ENCODE measurements around the gene TEX28.

TEX28 gene

GRCh38 chrX:154328646-154329045 lies 33.7 kb upstream of the TEX28 start:
- no peak overlapping the region for H3K4me2 ChIP-seq (ENCODE audit: low read length)
- TF ChIP-seq EZH2phosphoT487 (IDR thresholded peaks at IDR 0.05; ENCODE audit: low read depth) = no peak
- TF ChIP-seq, protein P1, sequence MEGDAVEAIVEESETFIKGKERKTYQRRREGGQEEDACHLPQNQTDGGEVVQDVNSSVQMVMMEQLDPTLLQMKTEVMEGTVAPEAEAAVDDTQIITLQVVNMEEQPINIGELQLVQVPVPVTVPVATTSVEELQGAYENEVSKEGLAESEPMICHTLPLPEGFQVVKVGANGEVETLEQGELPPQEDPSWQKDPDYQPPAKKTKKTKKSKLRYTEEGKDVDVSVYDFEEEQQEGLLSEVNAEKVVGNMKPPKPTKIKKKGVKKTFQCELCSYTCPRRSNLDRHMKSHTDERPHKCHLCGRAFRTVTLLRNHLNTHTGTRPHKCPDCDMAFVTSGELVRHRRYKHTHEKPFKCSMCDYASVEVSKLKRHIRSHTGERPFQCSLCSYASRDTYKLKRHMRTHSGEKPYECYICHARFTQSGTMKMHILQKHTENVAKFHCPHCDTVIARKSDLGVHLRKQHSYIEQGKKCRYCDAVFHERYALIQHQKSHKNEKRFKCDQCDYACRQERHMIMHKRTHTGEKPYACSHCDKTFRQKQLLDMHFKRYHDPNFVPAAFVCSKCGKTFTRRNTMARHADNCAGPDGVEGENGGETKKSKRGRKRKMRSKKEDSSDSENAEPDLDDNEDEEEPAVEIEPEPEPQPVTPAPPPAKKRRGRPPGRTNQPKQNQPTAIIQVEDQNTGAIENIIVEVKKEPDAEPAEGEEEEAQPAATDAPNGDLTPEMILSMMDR (IDR thresholded peaks at IDR 0.05; ENCODE audit: low read depth, low read length) = no peak
- H3K4me1 ChIP-seq (ENCODE audit: low read length) = peaks cover 6% of the 10 kb centered on the region
- no peak overlapping the region for H3K4me3 ChIP-seq (ENCODE audit: low read length)
- H3K9me3 ChIP-seq (ENCODE audit: insufficient read depth, low read length) = no peaks in the 10 kb centered on the region
- peaks cover 19% of the 10 kb centered on the region for H3K27me3 ChIP-seq (ENCODE audit: low read depth, low read length)
- H3K36me3 ChIP-seq (replicated peaks; ENCODE audit: low read depth, low read length) = no peaks in the 10 kb centered on the region
- H3K79me2 ChIP-seq (ENCODE audit: low read length) = no peaks in the 10 kb centered on the region
- no peak overlapping the region for H3K9ac ChIP-seq (ENCODE audit: low read length)
- no peak overlapping the region for H3K27ac ChIP-seq (ENCODE audit: low read length)
- no peaks in the 10 kb centered on the region for H4K20me1 ChIP-seq (ENCODE audit: insufficient read depth, low read length)
- no peak overlapping the region for H2AFZ ChIP-seq (ENCODE audit: low read depth, low read length)

GRCh38 chrX:154327038-154327820 lies 32.3 kb upstream of the TEX28 start:
- Histone ChIP-seq H3K4me1 (ENCODE audit: low read length) (no peaks in the 10 kb centered on the region), H4K20me1 (ENCODE audit: insufficient read depth, low read length) (no peaks in the 10 kb centered on the region), H2AFZ (ENCODE audit: low read depth, low read length) (no peak overlapping the region), H3K9ac (ENCODE audit: low read length) (no peak overlapping the region), H3K4me2 (ENCODE audit: low read length) (no peak overlapping the region), H3K9me3 (ENCODE audit: insufficient read depth, low read length) (no peaks in the 10 kb centered on the region), H3K4me3 (ENCODE audit: low read length) (no peak overlapping the region), H3K27ac (ENCODE audit: low read length) (no peak overlapping the region), H3K36me3 (replicated peaks; ENCODE audit: low read depth, low read length) (no peaks in the 10 kb centered on the region), H3K27me3 (ENCODE audit: low read depth, low read length) (peaks cover 31% of the 10 kb centered on the region), H3K79me2 (ENCODE audit: low read length) (no peaks in the 10 kb centered on the region)
- TF ChIP-seq EZH2phosphoT487 (IDR thresholded peaks at IDR 0.05; ENCODE audit: low read depth) = no peak
- TF ChIP-seq, protein P1 (IDR thresholded peaks at IDR 0.05; ENCODE audit: low read depth, low read length) = no peak

DNA sequence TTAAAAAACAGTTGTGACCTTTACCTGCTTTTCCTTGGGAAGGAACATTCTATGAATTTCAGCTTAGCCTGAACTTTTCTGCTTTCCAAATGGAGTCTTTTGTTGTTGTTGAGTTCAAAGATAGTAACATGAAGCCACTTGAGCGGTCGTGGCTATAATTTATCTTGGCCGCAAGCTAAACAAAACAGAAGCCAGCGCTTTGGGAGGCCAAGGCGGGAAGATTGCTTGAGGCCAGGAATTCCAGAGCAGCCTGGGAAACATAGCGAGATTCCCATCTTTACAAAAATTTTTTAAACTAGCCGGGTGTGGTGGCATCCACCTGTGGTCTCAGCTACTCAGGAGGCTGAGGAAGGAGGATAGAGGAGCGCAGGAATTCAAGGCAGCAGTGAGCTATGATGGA lies 30.6 kb upstream of the TEX28 start:
- no peak overlapping the region for H3K27ac ChIP-seq (ENCODE audit: low read length)
- no peak for TF ChIP-seq EZH2phosphoT487 (IDR thresholded peaks at IDR 0.05; ENCODE audit: low read depth)
- TF ChIP-seq, protein P1 (IDR thresholded peaks at IDR 0.05; ENCODE audit: low read depth, low read length) = no peak
- H4K20me1 ChIP-seq (ENCODE audit: insufficient read depth, low read length) = no peaks in the 10 kb centered on the region
- H3K9ac ChIP-seq (ENCODE audit: low read length) = no peak overlapping the region
- peaks cover 35% of the 10 kb centered on the region for H3K27me3 ChIP-seq (ENCODE audit: low read depth, low read length)
- H3K36me3 ChIP-seq (replicated peaks; ENCODE audit: low read depth, low read length) = no peaks in the 10 kb centered on the region
- H3K4me1 ChIP-seq (ENCODE audit: low read length) = peaks cover 14% of the 10 kb centered on the region
- no peak overlapping the region for H3K4me3 ChIP-seq (ENCODE audit: low read length)
- H3K4me2 ChIP-seq (ENCODE audit: low read length) = no peak overlapping the region
- no peaks in the 10 kb centered on the region for H3K9me3 ChIP-seq (ENCODE audit: insufficient read depth, low read length)
- H3K79me2 ChIP-seq (ENCODE audit: low read length) = no peaks in the 10 kb centered on the region
- H2AFZ ChIP-seq (ENCODE audit: low read depth, low read length) = no peak overlapping the region

- Histone ChIP-seq H3K4me3 (ENCODE audit: low read length) (no peak overlapping the region), H3K27ac (ENCODE audit: low read length) (no peak overlapping the region), H3K36me3 (replicated peaks; ENCODE audit: low read depth, low read length) (no peaks in the 10 kb centered on the region), H3K79me2 (ENCODE audit: low read length) (no peaks in the 10 kb centered on the region), H4K20me1 (ENCODE audit: insufficient read depth, low read length) (no peaks in the 10 kb centered on the region), H3K9ac (ENCODE audit: low read length) (no peak overlapping the region), H3K4me2 (ENCODE audit: low read length) (no peak overlapping the region), H3K27me3 (ENCODE audit: low read depth, low read length) (peaks cover 45% of the 10 kb centered on the region), H3K4me1 (ENCODE audit: low read length) (peaks cover 14% of the 10 kb centered on the region), H2AFZ (ENCODE audit: low read depth, low read length) (no peak overlapping the region), H3K9me3 (ENCODE audit: insufficient read depth, low read length) (no peaks in the 10 kb centered on the region)
- no peak for TF ChIP-seq EZH2phosphoT487 (IDR thresholded peaks at IDR 0.05; ENCODE audit: low read depth)
- TF ChIP-seq, protein P1 (IDR thresholded peaks at IDR 0.05; ENCODE audit: low read depth, low read length) = no peak
Measured at GRCh38 chrX:154323537-154323936, 28.6 kb upstream of the TEX28 start.

All from OCI-LY3 (cell line).